HCT116 (cell line): ENCODE data around the gene FSTL4. TPM values are rescaled to one million over a fixed set of nuclear protein-coding genes. Genes with fewer than 3 reads are reported as not detected.

Experiments
- ATAC-seq: fragments of 200-7000 bp; cut with Tn5 transposase; 2 replicates; pipeline ENCODE4 v1.9.1; 2020; ENCODE audit warnings: mild to moderate bottlenecking, moderate library complexity
- BruUV-seq: library from RNA; stranded (reverse); fragments of 400-500 nt; replicated peaks from 2 replicates; lab custom pipeline; 2021; lab: Mats Ljungman, UMichigan
- CTCF ChIA-PET: fragments of 300-600 bp; sonication (Branson Sonifier 250); formaldehyde crosslinking; loops from one replicate; lab custom pipeline; 2021; ENCODE audit warnings: antibody characterized with exemption; lab: Charles Lee
- POLR2A ChIA-PET: fragments of 300-600, 350-600 bp; sonication (Branson Sonifier 250); formaldehyde crosslinking; loops from one replicate; lab custom pipeline; 2021; ENCODE audit warnings: antibody characterized with exemption; lab: Charles Lee
- RAD21 ChIA-PET, 2 experiments: fragments of 300-600 bp; sonication (Branson Sonifier 250); formaldehyde crosslinking; loops; one replicate each; lab custom pipeline; 2023; ENCODE audit warnings: low total read pairs in 2 of 2; ENCODE audit not compliant: uncharacterized antibody in 2 of 2, unreplicated experiment in 2 of 2, low non-redundant PET in 1 of 2; lab: Charles Lee
- DNase-seq: peaks from one replicate; pipeline ENCODE4 v3.0.0-alpha.2; 2010; ENCODE audit warnings: low read depth, low spot score
- H2AFZ ChIP-seq: fragments of 200-600 bp; shearing (Covaris generic), sonication (generic); 2 replicates; pipeline ENCODE4 v1.6.1; 2017; ENCODE audit warnings: low read depth, mixed run types, mixed read lengths, antibody characterized with exemption, low read length; ENCODE audit not compliant: poor library complexity, severe bottlenecking
- H3K27ac ChIP-seq: 2 replicates; pipeline ENCODE4 v1.5.1; 2012; ENCODE audit warnings: low read depth, low read length
- H3K27me3 ChIP-seq: fragments of 200-600 bp; sonication (generic); 2 replicates; pipeline ENCODE4 v1.6.1; 2016; ENCODE audit warnings: mixed run types, low read length, mixed read lengths; ENCODE audit not compliant: insufficient read depth
- H3K36me3 ChIP-seq, 2 experiments: fragments of 200-500 bp in 1 of 2; fragments of 200-600 bp in 1 of 2; sonication (Bioruptor generic) in 1 of 2; sonication (generic) in 1 of 2; 2 replicates each; pipeline versions ENCODE4 v1.5.1 to v1.6.1; 2014 to 2016; ENCODE audit warnings: low read length in 2 of 2, inconsistent platforms in 1 of 2, mixed read lengths in 1 of 2, mixed run types in 1 of 2; ENCODE audit not compliant: insufficient read depth in 2 of 2, control insufficient read depth in 1 of 2
- H3K4me1 ChIP-seq, 2 experiments: fragments of 200-600 bp in 1 of 2; sonication (generic) in 1 of 2; 2 replicates each; pipeline versions ENCODE4 v1.5.1 to v1.6.1; 2012 to 2017; ENCODE audit warnings: low read length in 2 of 2, inconsistent platforms in 1 of 2, mild to moderate bottlenecking in 1 of 2, mixed read lengths in 1 of 2, mixed run types in 1 of 2, moderate library complexity in 1 of 2; ENCODE audit not compliant: insufficient read depth in 2 of 2, control insufficient read depth in 1 of 2
- H3K4me2 ChIP-seq: fragments of 200-600 bp; sonication (generic); 2 replicates; pipeline ENCODE4 v1.6.1; 2017; ENCODE audit warnings: mixed run types, low read length, mixed read lengths
- H3K4me3 ChIP-seq, 2 experiments: fragments of 200-600 bp in 1 of 2; sonication (generic) in 1 of 2; replicated peaks in 1 of 2; 2 replicates each; pipeline ENCODE4 v1.5.1; 2011 to 2016; ENCODE audit warnings: low read length in 2 of 2, control low read depth in 1 of 2, low read depth in 1 of 2, mild to moderate bottlenecking in 1 of 2, mixed read lengths in 1 of 2, mixed run types in 1 of 2
- H3K79me2 ChIP-seq: fragments of 200-600 bp; sonication (generic); 2 replicates; pipeline ENCODE4 v1.6.1; 2017; ENCODE audit warnings: mild to moderate bottlenecking, mixed run types, low read length, moderate library complexity, mixed read lengths; ENCODE audit not compliant: insufficient read depth
- H3K9ac ChIP-seq: fragments of 200-600 bp; sonication (generic); 2 replicates; pipeline ENCODE4 v1.6.1; 2016; ENCODE audit warnings: low read length, mixed read lengths
- H3K9me2 ChIP-seq: fragments of 200-600 bp; sonication (generic), shearing (Covaris generic); 2 replicates; pipeline ENCODE4 v1.6.1; 2017; ENCODE audit warnings: mixed run types, mild to moderate bottlenecking, moderate library complexity; ENCODE audit not compliant: insufficient read depth
- H3K9me3 ChIP-seq, 2 experiments: fragments of 200-500 bp in 1 of 2; fragments of 200-600 bp in 1 of 2; sonication (Bioruptor generic) in 1 of 2; sonication (generic) in 1 of 2; 2 replicates each; pipeline ENCODE4 v1.6.1; 2014 to 2017; ENCODE audit warnings: low read length in 2 of 2, mixed read lengths in 2 of 2, inconsistent platforms in 1 of 2, low read depth in 1 of 2, mild to moderate bottlenecking in 1 of 2, mixed run types in 1 of 2, moderate library complexity in 1 of 2; ENCODE audit not compliant: control insufficient read depth in 1 of 2, insufficient read depth in 1 of 2
- H4K20me1 ChIP-seq: fragments of 200-600 bp; sonication (generic), shearing (Covaris generic); 2 replicates; pipeline ENCODE4 v1.6.1; 2017; ENCODE audit warnings: mixed run types, mild to moderate bottlenecking, moderate library complexity; ENCODE audit not compliant: insufficient read depth
- CBX3 ChIP-seq: IDR thresholded peaks from 2 replicates; pipeline ENCODE4 v1.6.1; 2012; ENCODE audit warnings: low read depth
- CTCF ChIP-seq, 3 experiments: fragments of 200-600 bp in 1 of 3; sonication (generic) in 1 of 3; IDR thresholded peaks in 2 of 3; conservative IDR thresholded peaks in 1 of 3; 2 replicates each; pipeline ENCODE4 v1.5.1; 2012 to 2017; ENCODE audit warnings: low read depth in 2 of 3, low read length in 2 of 3, antibody characterized with exemption in 1 of 3, borderline replicate concordance in 1 of 3, control low read depth in 1 of 3, mild to moderate bottlenecking in 1 of 3, mixed read lengths in 1 of 3, mixed run types in 1 of 3, moderate library complexity in 1 of 3; ENCODE audit not compliant: insufficient read depth in 1 of 3
- EGR1 ChIP-seq: IDR thresholded peaks from 2 replicates; pipeline ENCODE4 v1.6.1; 2012; ENCODE audit warnings: low read depth
- ELF1 ChIP-seq: IDR thresholded peaks from 2 replicates; pipeline ENCODE4 v1.6.1; 2012; ENCODE audit warnings: low read depth, borderline replicate concordance
- EZH2 ChIP-seq: fragments of 200-600 bp; sonication (generic); IDR thresholded peaks from 2 replicates; pipeline ENCODE4 v1.6.1; 2017; ENCODE audit warnings: antibody characterized with exemption, mixed run types
- EZH2phosphoT487 ChIP-seq: fragments of 200-600 bp; IDR thresholded peaks from 2 replicates; pipeline ENCODE4 v1.6.1; 2018; ENCODE audit warnings: antibody characterized with exemption, borderline replicate concordance
- FOSL1 ChIP-seq: IDR thresholded peaks from 2 replicates; pipeline ENCODE4 v1.6.1; 2012; ENCODE audit warnings: low read depth
- POLR2A ChIP-seq: IDR thresholded peaks from 2 replicates; pipeline ENCODE4 v1.7.0; 2011; ENCODE audit warnings: borderline replicate concordance; ENCODE audit not compliant: insufficient read depth, insufficient read length; ENCODE audit errors: extremely low read depth
- POLR2AphosphoS5 ChIP-seq: IDR thresholded peaks from 2 replicates; pipeline ENCODE4 v1.6.1; 2011; ENCODE audit warnings: mild to moderate bottlenecking, low read depth, low read length, moderate library complexity
- RAD21 ChIP-seq: IDR thresholded peaks from 2 replicates; pipeline ENCODE4 v1.6.1; 2012; ENCODE audit warnings: low read depth, mild to moderate bottlenecking
- REST ChIP-seq: IDR thresholded peaks from 2 replicates; pipeline ENCODE4 v1.6.1; 2012; ENCODE audit warnings: low read depth
- SIN3A ChIP-seq: IDR thresholded peaks from 2 replicates; pipeline ENCODE4 v1.6.1; 2012; ENCODE audit warnings: low read depth
- SP1 ChIP-seq: IDR thresholded peaks from 2 replicates; pipeline ENCODE4 v1.6.1; 2012; ENCODE audit warnings: low read depth
- TCF7L2 ChIP-seq: IDR thresholded peaks from 2 replicates; pipeline ENCODE4 v1.7.0; 2011; ENCODE audit warnings: borderline replicate concordance, inconsistent platforms; ENCODE audit not compliant: insufficient read depth, insufficient read length; ENCODE audit errors: extremely low read depth
- YY1 ChIP-seq: IDR thresholded peaks from 2 replicates; pipeline ENCODE4 v1.6.1; 2011; ENCODE audit warnings: low read length, low read depth, moderate library complexity, mild to moderate bottlenecking; ENCODE audit not compliant: insufficient replicate concordance; ENCODE audit errors: extremely low read depth
- ZFX ChIP-seq: fragments of 450-650 bp; IDR thresholded peaks from 2 replicates; pipeline ENCODE4 v1.6.1; 2017
- intact Hi-C: fragments of 100-400 bp; cut with micrococcal nuclease; formaldehyde crosslinking; loops from 2 replicates; pipeline ENCODE4 v1.10.0; 2022
- total RNA-seq: library from RNA; stranded (reverse); gene quantifications from one replicate; pipeline ENCODE4 v1.2.1, GENCODE V29; 2021; ENCODE audit not compliant: unreplicated experiment
- TF ChIP-seq, protein P1 (sequence below): IDR thresholded peaks from 2 replicates; pipeline ENCODE4 v1.6.1; 2012
- TF ChIP-seq, protein P2 (sequence below): IDR thresholded peaks from 2 replicates; pipeline ENCODE4 v1.6.1; 2011; ENCODE audit warnings: mild to moderate bottlenecking, low read length, moderate library complexity; ENCODE audit not compliant: insufficient replicate concordance; ENCODE audit errors: extremely low read depth
- TF ChIP-seq, protein P3 (sequence below): IDR thresholded peaks from 2 replicates; pipeline ENCODE4 v1.6.1; 2012

FSTL4 gene
- total RNA-seq, 1 experiment from 2014 or later: 0.37 TPM

GRCh38 chr5:133527311-133527710, 85.0 kb downstream of the FSTL4 start (continued):
- TF ChIP-seq SP1: no peak
- TF ChIP-seq CTCF (IDR thresholded peaks at IDR 0.05 in 2 of 3, conservative IDR thresholded peaks at IDR 0.05 in 1 of 3; ENCODE audit: borderline replicate concordance in 1 of 3, insufficient read depth in 1 of 3, low read depth in 2 of 3, low read length in 2 of 3): no peak
- TF ChIP-seq EZH2: no peak
- no peak for TF ChIP-seq SIN3A
- TF ChIP-seq, all 23 proteins: peak for 0

DNA sequence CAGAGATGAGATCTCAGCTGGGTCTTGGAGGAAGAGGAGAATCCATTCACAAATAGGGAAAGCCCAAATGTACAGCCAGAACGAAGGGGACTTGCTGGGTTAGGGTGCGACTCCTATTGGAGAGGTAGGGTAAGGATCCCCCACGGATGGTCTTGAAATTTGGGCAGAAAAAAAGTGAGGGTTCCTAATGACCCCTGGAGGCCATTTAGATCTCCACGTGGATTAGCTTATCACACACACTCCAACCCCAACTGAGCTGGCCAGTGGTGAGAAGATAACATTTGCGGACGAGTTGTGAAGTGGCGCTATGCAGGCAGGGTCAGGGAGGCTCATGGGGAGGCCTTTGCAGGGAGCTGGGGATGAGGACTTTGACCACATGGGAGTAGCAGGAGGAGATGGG, 86.0 kb downstream of the FSTL4 start:
- intact Hi-C loops: no loop called here
- Histone ChIP-seq H3K9me3 (no peaks in the 10 kb centered on the region), H3K79me2 (no peaks in the 10 kb centered on the region), H2AFZ (no peak overlapping the region), H3K4me1 (no peaks in the 10 kb centered on the region), H3K9me2 (no peaks in the 10 kb centered on the region), H3K27me3 (peaks cover 13% of the 10 kb centered on the region), H3K27ac (no peak overlapping the region), H3K36me3 (no peaks in the 10 kb centered on the region), H3K9ac (no peak overlapping the region), H4K20me1 (no peaks in the 10 kb centered on the region), H3K4me2 (no peak overlapping the region), H3K4me3 (no peak overlapping the region)
- ChIA-PET CTCF (no interaction called here), RAD21 (no interaction called here), POLR2A (no interaction called here)
- ATAC-seq (no peak), DNase-seq (no peak)
- no TSS peak for BruUV-seq
- TF ChIP-seq, protein P1, sequence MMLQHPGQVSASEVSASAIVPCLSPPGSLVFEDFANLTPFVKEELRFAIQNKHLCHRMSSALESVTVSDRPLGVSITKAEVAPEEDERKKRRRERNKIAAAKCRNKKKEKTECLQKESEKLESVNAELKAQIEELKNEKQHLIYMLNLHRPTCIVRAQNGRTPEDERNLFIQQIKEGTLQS: no peak
- no peak for TF ChIP-seq EZH2
- TF ChIP-seq EZH2phosphoT487: no peak
- TF ChIP-seq EGR1: no peak
- no peak for TF ChIP-seq ZFX
- TF ChIP-seq REST: no peak
- no peak for TF ChIP-seq ELF1
- TF ChIP-seq, protein P2, sequence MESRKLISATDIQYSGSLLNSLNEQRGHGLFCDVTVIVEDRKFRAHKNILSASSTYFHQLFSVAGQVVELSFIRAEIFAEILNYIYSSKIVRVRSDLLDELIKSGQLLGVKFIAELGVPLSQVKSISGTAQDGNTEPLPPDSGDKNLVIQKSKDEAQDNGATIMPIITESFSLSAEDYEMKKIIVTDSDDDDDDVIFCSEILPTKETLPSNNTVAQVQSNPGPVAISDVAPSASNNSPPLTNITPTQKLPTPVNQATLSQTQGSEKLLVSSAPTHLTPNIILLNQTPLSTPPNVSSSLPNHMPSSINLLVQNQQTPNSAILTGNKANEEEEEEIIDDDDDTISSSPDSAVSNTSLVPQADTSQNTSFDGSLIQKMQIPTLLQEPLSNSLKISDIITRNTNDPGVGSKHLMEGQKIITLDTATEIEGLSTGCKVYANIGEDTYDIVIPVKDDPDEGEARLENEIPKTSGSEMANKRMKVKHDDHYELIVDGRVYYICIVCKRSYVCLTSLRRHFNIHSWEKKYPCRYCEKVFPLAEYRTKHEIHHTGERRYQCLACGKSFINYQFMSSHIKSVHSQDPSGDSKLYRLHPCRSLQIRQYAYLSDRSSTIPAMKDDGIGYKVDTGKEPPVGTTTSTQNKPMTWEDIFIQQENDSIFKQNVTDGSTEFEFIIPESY: no peak
- no peak for TF ChIP-seq RAD21
- TF ChIP-seq TCF7L2: no peak
- no peak for TF ChIP-seq SIN3A
- TF ChIP-seq SP1: no peak
- TF ChIP-seq POLR2AphosphoS5: no peak
- no peak for TF ChIP-seq FOSL1
- no peak for TF ChIP-seq CBX3
- TF ChIP-seq, protein P3, sequence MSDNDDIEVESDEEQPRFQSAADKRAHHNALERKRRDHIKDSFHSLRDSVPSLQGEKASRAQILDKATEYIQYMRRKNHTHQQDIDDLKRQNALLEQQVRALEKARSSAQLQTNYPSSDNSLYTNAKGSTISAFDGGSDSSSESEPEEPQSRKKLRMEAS: no peak
- no peak for TF ChIP-seq YY1
- TF ChIP-seq POLR2A: no peak
